ENCODE data around the gene ZNF407.
A peak's percentile ranks its signal among the peaks of the same experiment; 100 is the strongest.

ZNF407 gene

GRCh38 chr18:74896390-74896991 lies 298.8 kb downstream of the ZNF407 start:
- peak in 3 of 5 experiments; percentile 13 to 72 (median 28) for DNase-seq

- peak in 1 of 5 experiments; percentile 15 for DNase-seq
Measured at GRCh38 chr18:74897971-74898657, 300.4 kb downstream of the ZNF407 start.

GRCh38 chr18:74898965-74899364 lies 301.3 kb downstream of the ZNF407 start:
- DNase-seq, result no peak

- DNase-seq, result peak in 1 of 5 experiments; percentile 5
Measured at GRCh38 chr18:74899554-74899953, 301.9 kb downstream of the ZNF407 start.

GRCh38 chr18:74901362-74902146 lies 303.9 kb downstream of the ZNF407 start:
- peak in 1 of 5 experiments; percentile 9 for DNase-seq

GRCh38 chr18:74902147-74902455 lies 304.4 kb downstream of the ZNF407 start:
- DNase-seq, result no peak

- DNase-seq, result no peak
Measured at GRCh38 chr18:74905247-74905646, 307.6 kb downstream of the ZNF407 start.

- no peak for DNase-seq
Measured at GRCh38 chr18:74906184-74906583, 308.5 kb downstream of the ZNF407 start.

GRCh38 chr18:74914052-74914591 lies 316.5 kb downstream of the ZNF407 start:
- DNase-seq, result no peak

GRCh38 chr18:74914648-74915047 lies 317.0 kb downstream of the ZNF407 start:
- DNase-seq, result no peak

- DNase-seq, result peak in 1 of 5 experiments; percentile 81
Measured at GRCh38 chr18:74916773-74917393, 319.2 kb downstream of the ZNF407 start.

- DNase-seq, result no peak
Measured at GRCh38 chr18:74918276-74918790, 320.7 kb downstream of the ZNF407 start.

- no peak for DNase-seq
Measured at GRCh38 chr18:74921057-74921820, 323.6 kb downstream of the ZNF407 start.

- DNase-seq, result no peak
Measured at GRCh38 chr18:74926051-74926450, 328.4 kb downstream of the ZNF407 start.

GRCh38 chr18:74928194-74928968 lies 330.7 kb downstream of the ZNF407 start:
- DNase-seq, result no peak

GRCh38 chr18:74929110-74929509 lies 331.4 kb downstream of the ZNF407 start:
- DNase-seq, result no peak

- no peak for DNase-seq
Measured at GRCh38 chr18:74930616-74931015, 332.9 kb downstream of the ZNF407 start.

- DNase-seq, result no peak
Measured at GRCh38 chr18:74933930-74934329, 336.3 kb downstream of the ZNF407 start.

- no peak for DNase-seq
Measured at GRCh38 chr18:74935434-74935833, 337.8 kb downstream of the ZNF407 start.

GRCh38 chr18:74936343-74936742 lies 338.7 kb downstream of the ZNF407 start:
- no peak for DNase-seq

GRCh38 chr18:74937291-74937690 lies 339.6 kb downstream of the ZNF407 start:
- DNase-seq, result no peak

All from T-helper 2 cell (primary cell).